SU-DHL-6 (cell line): ENCODE results near the gene OR10AD1.

ENCODE experiments used
- H2AFZ ChIP-seq: fragments of 200-600 bp; sonication (generic); 2 replicates; pipeline ENCODE4 v1.6.1; 2014; ENCODE audit warnings: low read depth, mild to moderate bottlenecking, moderate library complexity, mixed read lengths, antibody characterized with exemption, low read length; ENCODE audit not compliant: severe bottlenecking
- H3F3A ChIP-seq: fragments of 200-600 bp; shearing (Covaris generic); 2 replicates; pipeline ENCODE4 v1.6.0; 2016; ENCODE audit warnings: antibody characterized with exemption, mild to moderate bottlenecking; ENCODE audit not compliant: insufficient read depth
- H3K27ac ChIP-seq: fragments of 200-600 bp; sonication (generic); 2 replicates; pipeline ENCODE4 v1.5.1; 2016; ENCODE audit warnings: low read depth, mild to moderate bottlenecking, low read length, moderate library complexity, mixed read lengths
- H3K27me3 ChIP-seq: fragments of 200-600 bp; sonication (generic), shearing (Covaris generic); 2 replicates; pipeline ENCODE4 v1.6.0; 2014; ENCODE audit warnings: mild to moderate bottlenecking, low read length
- H3K36me3 ChIP-seq: fragments of 200-600 bp; sonication (generic); 2 replicates; pipeline ENCODE4 v1.6.1; 2014; ENCODE audit warnings: mild to moderate bottlenecking, low read length, mixed read lengths
- H3K4me2 ChIP-seq: fragments of 300-600, 200-600 bp; shearing (Covaris generic), sonication (generic); 2 replicates; pipeline ENCODE4 v1.6.0; 2014; ENCODE audit warnings: low read length, low read depth, mild to moderate bottlenecking; ENCODE audit not compliant: poor library complexity, severe bottlenecking
- H3K4me3 ChIP-seq: fragments of 200-600 bp; sonication (generic); 2 replicates; pipeline ENCODE4 v1.5.1; 2014; ENCODE audit warnings: antibody characterized with exemption, low read length, mild to moderate bottlenecking, mixed read lengths; ENCODE audit not compliant: insufficient read depth, poor library complexity, severe bottlenecking
- H3K79me2 ChIP-seq: fragments of 200-600 bp; sonication (generic); 2 replicates; pipeline ENCODE4 v1.6.1; 2014; ENCODE audit warnings: mild to moderate bottlenecking, low read length, moderate library complexity; ENCODE audit not compliant: insufficient read depth
- H3K9ac ChIP-seq: fragments of 200-600 bp; sonication (generic); 2 replicates; pipeline ENCODE4 v1.7.0; 2014; ENCODE audit warnings: mild to moderate bottlenecking, low read length
- H3K9me2 ChIP-seq: fragments of 200-600 bp; sonication (generic); replicated peaks from 2 replicates; pipeline ENCODE4 v1.6.1; 2014; ENCODE audit warnings: low read length; ENCODE audit not compliant: insufficient read depth
- H3K9me3 ChIP-seq: fragments of 200-600 bp; sonication (generic); 2 replicates; pipeline ENCODE4 v1.6.1; 2014; ENCODE audit warnings: low read length, mixed read lengths; ENCODE audit not compliant: insufficient read depth
- H4K20me1 ChIP-seq: fragments of 200-600 bp; sonication (generic); 2 replicates; pipeline ENCODE4 v1.6.1; 2014; ENCODE audit warnings: low read depth, mild to moderate bottlenecking, antibody characterized with exemption, low read length, moderate library complexity, mixed read lengths
- EZH2phosphoT487 ChIP-seq: fragments of 200-600 bp; sonication (generic), shearing (Covaris generic); conservative IDR thresholded peaks from 2 replicates; pipeline ENCODE4 v1.6.1; 2018; ENCODE audit warnings: mild to moderate bottlenecking, antibody characterized with exemption, low read length, moderate library complexity, mixed read lengths
- TF ChIP-seq, protein P1 (sequence below): fragments of 200-600 bp; sonication (generic); IDR thresholded peaks from one replicate; pipeline ENCODE4 v1.5.1; 2017; ENCODE audit warnings: antibody characterized with exemption, mild to moderate bottlenecking, low read length, moderate library complexity; ENCODE audit not compliant: insufficient read depth, poor library complexity, severe bottlenecking

Gene OR10AD1

DNA sequence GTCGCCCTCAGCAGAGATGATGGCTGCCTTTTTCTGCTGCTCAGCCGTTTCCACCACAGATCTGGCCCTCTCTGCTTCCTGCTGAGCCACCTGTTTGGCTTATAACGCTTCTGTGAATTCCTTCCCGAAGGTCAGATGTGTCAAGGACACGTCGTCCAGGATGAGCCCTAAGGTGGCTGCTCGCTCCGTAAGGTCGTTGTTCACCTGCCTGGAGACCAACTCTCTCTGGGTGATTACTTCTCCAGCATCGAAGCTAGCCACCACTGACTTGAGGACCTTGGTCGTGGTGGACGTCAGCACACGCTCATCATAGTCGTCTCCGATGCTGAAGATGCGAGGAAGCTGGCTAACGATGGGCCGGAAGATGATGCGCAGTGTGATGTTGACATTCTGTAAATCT lies 34.1 kb downstream of the OR10AD1 start:
- Histone ChIP-seq H3F3A (no peaks in the 10 kb centered on the region), H3K27me3 (no peaks in the 10 kb centered on the region), H4K20me1 (no peaks in the 10 kb centered on the region), H3K27ac (no peak overlapping the region), H3K9me3 (no peaks in the 10 kb centered on the region), H3K36me3 (no peaks in the 10 kb centered on the region), H3K4me3 (no peak overlapping the region), H3K9ac (no peak overlapping the region), H2AFZ (no peak overlapping the region), H3K79me2 (no peaks in the 10 kb centered on the region), H3K4me2 (no peak overlapping the region), H3K9me2 (no peaks in the 10 kb centered on the region)
- no peak for TF ChIP-seq EZH2phosphoT487
- TF ChIP-seq, protein P1, sequence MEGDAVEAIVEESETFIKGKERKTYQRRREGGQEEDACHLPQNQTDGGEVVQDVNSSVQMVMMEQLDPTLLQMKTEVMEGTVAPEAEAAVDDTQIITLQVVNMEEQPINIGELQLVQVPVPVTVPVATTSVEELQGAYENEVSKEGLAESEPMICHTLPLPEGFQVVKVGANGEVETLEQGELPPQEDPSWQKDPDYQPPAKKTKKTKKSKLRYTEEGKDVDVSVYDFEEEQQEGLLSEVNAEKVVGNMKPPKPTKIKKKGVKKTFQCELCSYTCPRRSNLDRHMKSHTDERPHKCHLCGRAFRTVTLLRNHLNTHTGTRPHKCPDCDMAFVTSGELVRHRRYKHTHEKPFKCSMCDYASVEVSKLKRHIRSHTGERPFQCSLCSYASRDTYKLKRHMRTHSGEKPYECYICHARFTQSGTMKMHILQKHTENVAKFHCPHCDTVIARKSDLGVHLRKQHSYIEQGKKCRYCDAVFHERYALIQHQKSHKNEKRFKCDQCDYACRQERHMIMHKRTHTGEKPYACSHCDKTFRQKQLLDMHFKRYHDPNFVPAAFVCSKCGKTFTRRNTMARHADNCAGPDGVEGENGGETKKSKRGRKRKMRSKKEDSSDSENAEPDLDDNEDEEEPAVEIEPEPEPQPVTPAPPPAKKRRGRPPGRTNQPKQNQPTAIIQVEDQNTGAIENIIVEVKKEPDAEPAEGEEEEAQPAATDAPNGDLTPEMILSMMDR = no peak

DNA sequence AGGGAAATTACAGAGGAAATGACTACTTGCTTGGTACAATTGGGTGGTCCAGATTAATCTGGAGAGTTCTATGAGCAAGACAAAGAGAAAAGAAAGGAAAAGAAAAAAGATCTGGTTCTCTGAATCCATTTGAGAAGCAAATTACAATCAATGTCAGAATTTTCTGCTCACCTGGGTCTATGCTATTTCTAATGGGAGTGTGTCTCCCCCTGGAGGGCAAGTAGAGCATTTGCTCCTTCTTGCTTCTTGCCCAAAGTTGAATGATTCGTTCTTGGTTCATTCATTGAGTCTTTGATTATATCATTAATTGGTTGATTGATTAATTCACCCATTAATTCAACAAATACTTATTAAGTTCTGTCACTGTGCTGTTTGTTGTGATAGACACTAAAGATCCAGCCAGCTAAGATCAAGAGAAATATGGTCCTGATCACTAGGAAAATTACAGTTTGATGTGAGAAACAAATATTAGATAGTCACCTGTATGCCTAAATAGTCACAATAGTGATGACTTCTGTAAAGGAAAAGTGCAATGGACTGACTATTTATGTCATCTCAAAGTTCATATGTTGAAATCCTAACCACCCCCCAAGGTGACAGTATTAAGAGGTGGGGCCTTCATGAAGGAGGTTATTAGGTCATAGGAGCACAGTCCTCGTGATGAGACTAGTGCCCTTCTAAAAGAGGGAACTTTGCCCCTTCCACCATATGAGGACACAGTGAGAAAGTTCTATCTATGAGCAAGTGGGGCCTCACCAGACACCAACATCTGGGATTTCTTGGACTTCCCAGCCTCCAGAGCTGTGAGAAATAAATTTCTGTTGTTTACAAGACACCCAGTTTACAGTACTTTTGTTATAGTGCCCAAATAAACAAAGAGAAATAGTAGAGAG lies 37.8 kb downstream of the OR10AD1 start:
- Histone ChIP-seq H3F3A (no peaks in the 10 kb centered on the region), H4K20me1 (no peaks in the 10 kb centered on the region), H3K27ac (no peak overlapping the region), H3K9me2 (no peaks in the 10 kb centered on the region), H3K4me2 (no peak overlapping the region), H3K9me3 (no peaks in the 10 kb centered on the region), H3K79me2 (no peaks in the 10 kb centered on the region), H3K36me3 (no peaks in the 10 kb centered on the region), H2AFZ (no peak overlapping the region), H3K9ac (no peak overlapping the region), H3K4me3 (no peak overlapping the region), H3K27me3 (no peaks in the 10 kb centered on the region)
- TF ChIP-seq, protein P1 = peak; percentile 63
- no peak for TF ChIP-seq EZH2phosphoT487

DNA sequence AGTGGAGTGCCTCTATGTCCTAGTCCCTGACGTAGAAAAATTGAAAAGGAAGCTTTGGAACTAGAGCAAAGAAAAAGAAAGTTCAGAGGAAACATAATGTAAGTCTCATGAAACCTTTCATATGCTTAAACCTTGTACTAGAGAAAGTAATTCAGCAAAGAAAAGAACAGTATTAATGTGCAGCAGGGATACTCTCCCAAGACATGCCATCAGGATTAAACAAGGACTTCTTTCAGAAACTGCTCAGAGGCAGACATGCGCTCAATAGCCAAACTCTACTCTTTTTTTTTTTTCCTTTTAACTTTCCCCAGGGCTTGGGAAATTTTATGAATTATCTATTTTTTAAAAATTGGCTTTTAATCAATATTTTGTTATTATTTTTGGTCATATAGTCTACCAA lies 38.6 kb downstream of the OR10AD1 start:
- Histone ChIP-seq H3K79me2 (no peaks in the 10 kb centered on the region), H3F3A (no peaks in the 10 kb centered on the region), H3K27me3 (no peaks in the 10 kb centered on the region), H3K4me3 (no peak overlapping the region), H3K36me3 (no peaks in the 10 kb centered on the region), H3K27ac (no peak overlapping the region), H3K9ac (no peak overlapping the region), H2AFZ (no peak overlapping the region), H3K4me2 (no peak overlapping the region), H4K20me1 (no peaks in the 10 kb centered on the region), H3K9me3 (no peaks in the 10 kb centered on the region), H3K9me2 (no peaks in the 10 kb centered on the region)
- TF ChIP-seq, protein P1 = no peak
- no peak for TF ChIP-seq EZH2phosphoT487
